Lower leg skin (tissue), 3 donors: ENCODE results near the gene KIAA0930.

Experiments
- POLR2A ChIP-seq, 2 donors: fragments of 450-650 bp; IDR thresholded peaks; one replicate each; pipeline ENCODE4 v1.6.1; 2016 to 2017; ENCODE audit warnings: antibody characterized with exemption in 2 of 2, mild to moderate bottlenecking in 1 of 2, moderate library complexity in 1 of 2
- TF ChIP-seq, protein P1 (sequence below), 3 donors: fragments of 450-650 bp; IDR thresholded peaks; one replicate each; pipeline ENCODE4 v1.5.1; 2016; ENCODE audit warnings: antibody characterized with exemption in 3 of 3, mild to moderate bottlenecking in 3 of 3, moderate library complexity in 2 of 3

- TF ChIP-seq POLR2A (IDR thresholded peaks at IDR 0.05): no peak
- TF ChIP-seq, protein P1, sequence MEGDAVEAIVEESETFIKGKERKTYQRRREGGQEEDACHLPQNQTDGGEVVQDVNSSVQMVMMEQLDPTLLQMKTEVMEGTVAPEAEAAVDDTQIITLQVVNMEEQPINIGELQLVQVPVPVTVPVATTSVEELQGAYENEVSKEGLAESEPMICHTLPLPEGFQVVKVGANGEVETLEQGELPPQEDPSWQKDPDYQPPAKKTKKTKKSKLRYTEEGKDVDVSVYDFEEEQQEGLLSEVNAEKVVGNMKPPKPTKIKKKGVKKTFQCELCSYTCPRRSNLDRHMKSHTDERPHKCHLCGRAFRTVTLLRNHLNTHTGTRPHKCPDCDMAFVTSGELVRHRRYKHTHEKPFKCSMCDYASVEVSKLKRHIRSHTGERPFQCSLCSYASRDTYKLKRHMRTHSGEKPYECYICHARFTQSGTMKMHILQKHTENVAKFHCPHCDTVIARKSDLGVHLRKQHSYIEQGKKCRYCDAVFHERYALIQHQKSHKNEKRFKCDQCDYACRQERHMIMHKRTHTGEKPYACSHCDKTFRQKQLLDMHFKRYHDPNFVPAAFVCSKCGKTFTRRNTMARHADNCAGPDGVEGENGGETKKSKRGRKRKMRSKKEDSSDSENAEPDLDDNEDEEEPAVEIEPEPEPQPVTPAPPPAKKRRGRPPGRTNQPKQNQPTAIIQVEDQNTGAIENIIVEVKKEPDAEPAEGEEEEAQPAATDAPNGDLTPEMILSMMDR (IDR thresholded peaks at IDR 0.05): no peak
Observed at GRCh38 chr22:45210577-45210976, 30.1 kb downstream of the KIAA0930 start.
